ENCODE results near the gene MPHOSPH6.
"Not testable (repeated sequence)": the region's sequence is repeated elsewhere in the genome, so short reads cannot be mapped to it uniquely, and the experiment has no call there.

Gene MPHOSPH6

DNA sequence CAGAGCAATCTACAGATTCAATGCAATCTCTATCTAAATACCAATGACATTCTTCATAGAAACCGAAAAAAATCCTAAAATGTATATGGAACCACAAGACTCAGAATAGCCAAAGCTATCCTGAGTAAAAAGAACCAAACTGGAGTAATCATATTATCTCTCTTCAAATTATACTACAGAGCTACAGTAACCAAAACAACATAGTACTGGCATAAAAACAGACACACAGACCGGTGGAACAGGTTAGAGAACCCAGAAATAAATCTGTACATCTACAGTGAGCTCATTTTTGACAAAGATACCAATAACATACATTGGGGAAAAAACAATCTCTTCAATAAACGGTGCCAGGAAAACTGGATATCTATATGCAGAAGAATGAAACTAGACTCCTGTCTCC lies 45.4 kb downstream of the MPHOSPH6 start:
- H3K9ac ChIP-seq (ENCODE audit: insufficient read length, low read depth) = no peak overlapping the region
- no peaks in the 10 kb centered on the region for H3K27me3 ChIP-seq (ENCODE audit: insufficient read depth, insufficient read length)
- no peak for TF ChIP-seq ZNF274 (IDR thresholded peaks at IDR 0.05; ENCODE audit: low read depth, low read length)
- TF ChIP-seq YY1 (IDR thresholded peaks at IDR 0.05; ENCODE audit: insufficient read depth, insufficient read length) = no peak
- no peak for TF ChIP-seq SUZ12 (IDR thresholded peaks at IDR 0.05; ENCODE audit: extremely low read depth, insufficient read depth, insufficient read length)
- H3K9me3 ChIP-seq (ENCODE audit: insufficient read depth, low read length) = no peaks in the 10 kb centered on the region
- DNase-seq (ENCODE audit: low read depth, low spot score) = no peak
- no peak overlapping the region for H3K4me3 ChIP-seq (ENCODE audit: insufficient read length, low read depth)
- no peaks in the 10 kb centered on the region for H3K4me1 ChIP-seq (ENCODE audit: insufficient read depth, insufficient read length)
- no peaks in the 10 kb centered on the region for H3K36me3 ChIP-seq (ENCODE audit: insufficient read depth, insufficient read length, low read length)

DNA sequence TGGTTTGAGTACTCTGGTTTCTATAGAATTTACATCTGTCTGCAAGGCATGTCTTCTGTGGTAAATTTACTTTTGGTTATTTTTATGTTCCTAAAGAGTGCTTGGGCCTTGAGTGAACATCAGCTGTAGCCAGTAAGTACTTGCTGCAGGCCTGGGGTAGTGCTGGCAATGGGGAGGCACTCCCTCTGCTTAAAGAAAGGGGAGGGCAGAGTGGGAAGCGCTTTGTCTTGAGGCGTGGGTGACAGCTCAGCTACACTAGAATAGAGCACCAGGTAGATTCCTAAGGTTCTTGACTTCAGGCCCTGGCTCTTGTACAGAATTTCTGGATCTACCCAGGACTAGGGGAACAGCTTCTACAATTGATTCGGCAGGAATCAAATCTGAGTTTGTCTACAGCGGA lies 50.6 kb downstream of the MPHOSPH6 start:
- TF ChIP-seq SUZ12 (IDR thresholded peaks at IDR 0.05; ENCODE audit: extremely low read depth, insufficient read depth, insufficient read length) (no peak), YY1 (IDR thresholded peaks at IDR 0.05; ENCODE audit: insufficient read depth, insufficient read length) (no peak), ZNF274 (IDR thresholded peaks at IDR 0.05; ENCODE audit: low read depth, low read length) (no peak)
- Histone ChIP-seq H3K4me3 (ENCODE audit: insufficient read length, low read depth) (no peak overlapping the region), H3K9ac (ENCODE audit: insufficient read length, low read depth) (no peak overlapping the region), H3K27me3 (ENCODE audit: insufficient read depth, insufficient read length) (no peaks in the 10 kb centered on the region), H3K4me1 (ENCODE audit: insufficient read depth, insufficient read length) (no peaks in the 10 kb centered on the region), H3K9me3 (ENCODE audit: insufficient read depth, low read length) (no peaks in the 10 kb centered on the region), H3K36me3 (ENCODE audit: insufficient read depth, insufficient read length, low read length) (no peaks in the 10 kb centered on the region)
- no peak for DNase-seq (ENCODE audit: low read depth, low spot score)

DNA sequence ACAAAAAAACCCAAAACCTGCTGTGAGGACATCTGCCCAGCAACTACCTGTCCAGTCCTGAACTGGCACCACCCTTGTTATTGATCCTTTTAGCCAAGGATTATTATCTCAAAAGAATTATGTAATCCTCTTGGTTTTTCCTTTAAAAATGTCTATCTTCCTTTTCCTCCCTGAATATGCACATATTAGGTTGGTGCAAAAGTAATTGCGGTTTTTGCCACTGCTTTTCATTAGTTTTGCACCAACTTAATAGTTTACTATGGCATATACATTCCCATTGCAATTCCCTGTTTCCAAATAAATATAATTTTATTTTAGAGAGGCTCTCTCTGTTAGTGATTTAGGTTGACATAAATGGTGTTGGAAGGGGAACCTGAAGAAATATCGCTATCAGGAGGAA lies 51.3 kb downstream of the MPHOSPH6 start:
- no peak overlapping the region for H3K9ac ChIP-seq (ENCODE audit: insufficient read length, low read depth)
- H3K9me3 ChIP-seq (ENCODE audit: insufficient read depth, low read length) = no peaks in the 10 kb centered on the region
- no peak overlapping the region for H3K4me3 ChIP-seq (ENCODE audit: insufficient read length, low read depth)
- no peaks in the 10 kb centered on the region for H3K27me3 ChIP-seq (ENCODE audit: insufficient read depth, insufficient read length)
- no peaks in the 10 kb centered on the region for H3K36me3 ChIP-seq (ENCODE audit: insufficient read depth, insufficient read length, low read length)
- H3K4me1 ChIP-seq (ENCODE audit: insufficient read depth, insufficient read length) = no peaks in the 10 kb centered on the region
- TF ChIP-seq ZNF274 (IDR thresholded peaks at IDR 0.05; ENCODE audit: low read depth, low read length) = no peak
- TF ChIP-seq SUZ12 (IDR thresholded peaks at IDR 0.05; ENCODE audit: extremely low read depth, insufficient read depth, insufficient read length) = no peak
- TF ChIP-seq YY1 (IDR thresholded peaks at IDR 0.05; ENCODE audit: insufficient read depth, insufficient read length) = no peak
- DNase-seq (ENCODE audit: low read depth, low spot score) = no peak

DNA sequence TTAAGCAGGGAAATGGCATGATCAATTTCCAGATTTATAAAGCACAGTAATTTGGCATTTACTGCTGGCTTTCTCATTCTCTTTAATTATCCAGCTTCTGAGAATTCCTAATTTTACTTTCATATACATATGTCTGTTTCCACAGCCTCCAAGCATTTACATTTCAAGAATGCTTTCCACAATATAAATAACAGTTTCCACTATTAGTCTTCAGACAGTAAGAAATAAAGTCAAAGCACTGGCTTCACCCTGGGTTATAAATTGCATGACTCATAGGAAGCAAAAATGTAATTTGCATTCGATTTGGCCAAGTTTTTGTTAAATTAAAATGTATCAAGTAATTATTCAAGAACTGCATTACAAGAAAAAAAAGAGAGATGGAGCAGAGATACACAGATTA lies 53.5 kb downstream of the MPHOSPH6 start:
- Histone ChIP-seq H3K36me3 (ENCODE audit: insufficient read depth, insufficient read length, low read length) (no peaks in the 10 kb centered on the region), H3K9ac (ENCODE audit: insufficient read length, low read depth) (no peak overlapping the region), H3K27me3 (ENCODE audit: insufficient read depth, insufficient read length) (no peaks in the 10 kb centered on the region), H3K4me3 (ENCODE audit: insufficient read length, low read depth) (no peak overlapping the region), H3K9me3 (ENCODE audit: insufficient read depth, low read length) (no peaks in the 10 kb centered on the region), H3K4me1 (ENCODE audit: insufficient read depth, insufficient read length) (no peaks in the 10 kb centered on the region)
- no peak for DNase-seq (ENCODE audit: low read depth, low spot score)
- TF ChIP-seq SUZ12 (IDR thresholded peaks at IDR 0.05; ENCODE audit: extremely low read depth, insufficient read depth, insufficient read length) (no peak), YY1 (IDR thresholded peaks at IDR 0.05; ENCODE audit: insufficient read depth, insufficient read length) (no peak), ZNF274 (IDR thresholded peaks at IDR 0.05; ENCODE audit: low read depth, low read length) (no peak)

DNA sequence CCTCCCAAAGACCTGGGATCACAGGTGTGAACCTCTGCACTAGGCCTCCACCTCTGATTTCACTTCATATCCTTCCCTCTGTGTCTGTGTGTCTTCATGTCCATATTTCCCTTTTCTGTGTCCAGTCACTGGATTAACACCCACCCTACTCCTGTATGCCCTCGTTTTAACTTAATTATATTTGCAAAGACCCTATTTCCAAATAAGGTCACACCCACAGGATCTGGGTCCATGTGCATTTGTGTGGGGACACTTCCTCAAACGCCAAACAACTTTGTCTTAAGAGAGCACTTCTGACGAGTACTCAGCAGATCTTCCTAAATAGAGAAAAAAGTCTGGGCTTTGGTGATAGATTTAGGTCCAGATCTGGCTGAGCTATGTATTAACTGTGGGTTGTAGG lies 56.3 kb downstream of the MPHOSPH6 start:
- DNase-seq (ENCODE audit: low read depth, low spot score) = no peak
- Histone ChIP-seq H3K27me3 (ENCODE audit: insufficient read depth, insufficient read length) (no peaks in the 10 kb centered on the region), H3K4me3 (ENCODE audit: insufficient read length, low read depth) (no peak overlapping the region), H3K9ac (ENCODE audit: insufficient read length, low read depth) (no peak overlapping the region), H3K36me3 (ENCODE audit: insufficient read depth, insufficient read length, low read length) (no peaks in the 10 kb centered on the region), H3K4me1 (ENCODE audit: insufficient read depth, insufficient read length) (no peaks in the 10 kb centered on the region), H3K9me3 (ENCODE audit: insufficient read depth, low read length) (no peaks in the 10 kb centered on the region)
- TF ChIP-seq ZNF274 (IDR thresholded peaks at IDR 0.05; ENCODE audit: low read depth, low read length) (no peak), SUZ12 (IDR thresholded peaks at IDR 0.05; ENCODE audit: extremely low read depth, insufficient read depth, insufficient read length) (no peak), YY1 (IDR thresholded peaks at IDR 0.05; ENCODE audit: insufficient read depth, insufficient read length) (no peak)

DNA sequence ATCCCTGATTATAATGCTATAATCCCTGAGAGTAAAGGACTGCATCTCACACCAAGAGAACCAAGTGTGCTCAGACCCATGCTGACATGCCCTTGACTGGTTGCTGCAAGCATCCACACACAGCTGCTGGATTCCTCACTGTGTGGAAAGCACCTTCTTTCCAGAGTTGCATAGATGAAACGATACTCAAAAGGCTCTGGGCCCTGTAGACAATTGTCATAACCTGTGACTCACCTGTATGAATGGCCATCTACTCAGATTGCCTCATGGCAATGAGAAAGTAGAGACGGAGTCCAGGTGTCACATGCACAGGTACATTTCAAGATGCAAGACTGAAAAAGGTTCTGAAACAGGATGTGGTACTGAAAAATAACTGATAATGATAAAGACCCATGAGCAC lies 58.1 kb downstream of the MPHOSPH6 start:
- H3K9ac ChIP-seq (ENCODE audit: insufficient read length, low read depth) = no peak overlapping the region
- H3K36me3 ChIP-seq (ENCODE audit: insufficient read depth, insufficient read length, low read length) = no peaks in the 10 kb centered on the region
- no peaks in the 10 kb centered on the region for H3K4me1 ChIP-seq (ENCODE audit: insufficient read depth, insufficient read length)
- no peak for TF ChIP-seq ZNF274 (IDR thresholded peaks at IDR 0.05; ENCODE audit: low read depth, low read length)
- no peak for TF ChIP-seq SUZ12 (IDR thresholded peaks at IDR 0.05; ENCODE audit: extremely low read depth, insufficient read depth, insufficient read length)
- no peak for TF ChIP-seq YY1 (IDR thresholded peaks at IDR 0.05; ENCODE audit: insufficient read depth, insufficient read length)
- no peaks in the 10 kb centered on the region for H3K27me3 ChIP-seq (ENCODE audit: insufficient read depth, insufficient read length)
- no peak for DNase-seq (ENCODE audit: low read depth, low spot score)
- H3K4me3 ChIP-seq (ENCODE audit: insufficient read length, low read depth) = no peak overlapping the region
- no peaks in the 10 kb centered on the region for H3K9me3 ChIP-seq (ENCODE audit: insufficient read depth, low read length)

DNA sequence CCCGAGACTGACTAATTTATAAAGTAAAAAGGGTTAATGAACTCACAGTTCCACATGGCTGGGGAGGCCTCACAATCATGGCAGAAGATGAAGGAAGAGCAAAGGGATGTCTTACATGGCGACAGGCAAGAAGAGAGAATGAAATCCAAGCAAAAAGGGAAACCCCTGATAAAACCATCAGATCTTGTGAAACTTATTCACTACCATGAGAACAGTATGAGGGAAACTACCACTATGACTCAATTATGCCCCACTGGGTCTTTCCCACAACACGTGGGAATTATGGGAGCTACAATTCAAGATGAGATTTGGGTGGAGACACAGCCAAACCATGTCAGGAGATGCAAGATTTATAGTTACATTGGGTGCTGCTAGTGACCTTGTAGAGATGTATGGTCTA lies 60.8 kb downstream of the MPHOSPH6 start:
- H3K4me1 ChIP-seq (ENCODE audit: insufficient read depth, insufficient read length); DNase-seq (ENCODE audit: low read depth, low spot score); H3K9ac ChIP-seq (ENCODE audit: insufficient read length, low read depth); H3K27me3 ChIP-seq (ENCODE audit: insufficient read depth, insufficient read length); H3K36me3 ChIP-seq (ENCODE audit: insufficient read depth, insufficient read length, low read length); H3K9me3 ChIP-seq (ENCODE audit: insufficient read depth, low read length); H3K4me3 ChIP-seq (ENCODE audit: insufficient read length, low read depth): not testable (repeated sequence)

DNA sequence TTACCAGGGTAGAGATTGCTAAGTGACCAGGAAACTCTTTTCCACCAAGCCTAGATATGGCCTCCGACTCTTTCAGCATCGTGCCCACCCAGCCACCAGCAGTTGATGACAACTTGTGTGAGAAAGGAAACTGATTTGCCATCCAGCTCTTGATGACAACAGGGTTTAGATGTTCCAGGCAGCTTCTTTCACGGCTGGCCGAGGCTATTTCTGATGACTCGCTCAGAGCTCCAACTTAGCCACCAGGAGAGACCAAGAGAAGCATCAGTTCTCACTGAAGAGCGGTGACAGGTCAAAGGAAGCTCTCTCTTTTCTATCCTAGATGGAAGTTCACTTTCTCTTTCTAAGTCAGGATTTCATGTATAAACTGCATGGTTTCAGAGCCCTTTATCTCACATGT lies 61.2 kb downstream of the MPHOSPH6 start:
- H3K4me3 ChIP-seq (ENCODE audit: insufficient read length, low read depth) = no peak overlapping the region
- no peaks in the 10 kb centered on the region for H3K9me3 ChIP-seq (ENCODE audit: insufficient read depth, low read length)
- no peak for TF ChIP-seq SUZ12 (IDR thresholded peaks at IDR 0.05; ENCODE audit: extremely low read depth, insufficient read depth, insufficient read length)
- TF ChIP-seq YY1 (IDR thresholded peaks at IDR 0.05; ENCODE audit: insufficient read depth, insufficient read length) = no peak
- no peak for TF ChIP-seq ZNF274 (IDR thresholded peaks at IDR 0.05; ENCODE audit: low read depth, low read length)
- H3K4me1 ChIP-seq (ENCODE audit: insufficient read depth, insufficient read length) = no peaks in the 10 kb centered on the region
- no peak for DNase-seq (ENCODE audit: low read depth, low spot score)
- H3K9ac ChIP-seq (ENCODE audit: insufficient read length, low read depth) = no peak overlapping the region
- H3K36me3 ChIP-seq (ENCODE audit: insufficient read depth, insufficient read length, low read length) = no peaks in the 10 kb centered on the region
- H3K27me3 ChIP-seq (ENCODE audit: insufficient read depth, insufficient read length) = no peaks in the 10 kb centered on the region

Measured in NT2/D1 (cell line).